Measurements from ENCODE around the gene MAN1C1. TPM values are rescaled to one million over a fixed set of nuclear protein-coding genes. Genes with fewer than 3 reads are reported as not detected.

The MAN1C1 gene
- total and polyA plus RNA-seq, 4 donors: 4.6 to 14.7 (median 13.1) TPM

DNA sequence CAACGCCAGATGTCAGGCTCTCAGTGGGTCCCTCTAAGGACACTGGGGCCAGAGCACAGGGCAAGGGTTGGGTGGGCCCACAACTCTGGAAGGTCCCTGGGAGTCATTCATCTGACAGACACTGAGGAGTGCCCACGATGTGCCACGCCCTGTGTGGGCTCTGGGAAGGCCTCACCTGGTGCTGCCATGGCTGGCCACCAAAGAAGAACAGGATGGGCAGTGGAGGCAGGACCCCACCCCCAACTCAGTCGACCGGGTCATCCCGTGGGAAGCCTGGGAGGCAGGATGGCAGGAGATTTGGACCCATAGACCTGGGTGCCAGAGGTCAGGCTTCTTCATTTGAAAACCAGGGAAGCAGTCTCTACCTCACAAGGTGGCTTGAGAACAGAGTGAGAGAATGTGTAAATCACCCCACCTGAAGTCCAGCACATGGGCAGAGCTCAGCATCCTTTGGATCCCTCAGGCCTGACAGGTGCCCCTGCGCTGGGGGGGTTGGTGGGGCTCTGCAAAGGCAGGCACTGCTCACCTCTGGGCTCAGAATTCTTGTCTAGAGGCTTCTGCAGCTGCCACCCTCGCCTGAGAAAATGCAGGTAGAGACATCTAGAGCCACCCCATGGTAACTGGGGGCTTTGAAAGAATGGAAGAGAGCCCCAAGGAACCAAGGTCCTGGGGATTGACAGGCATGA is 182.2 kb downstream of the MAN1C1 start:
- H3K36me3 ChIP-seq (ENCODE audit: control insufficient read depth in 4 of 4, insufficient read depth in 4 of 4, low read length in 4 of 4): no peaks in the 10 kb centered on the region
- no peaks in the 10 kb centered on the region for H3K27me3 ChIP-seq (ENCODE audit: control insufficient read depth in 3 of 3, insufficient read depth in 3 of 3, low read length in 2 of 3)
- TF ChIP-seq, protein P1, sequence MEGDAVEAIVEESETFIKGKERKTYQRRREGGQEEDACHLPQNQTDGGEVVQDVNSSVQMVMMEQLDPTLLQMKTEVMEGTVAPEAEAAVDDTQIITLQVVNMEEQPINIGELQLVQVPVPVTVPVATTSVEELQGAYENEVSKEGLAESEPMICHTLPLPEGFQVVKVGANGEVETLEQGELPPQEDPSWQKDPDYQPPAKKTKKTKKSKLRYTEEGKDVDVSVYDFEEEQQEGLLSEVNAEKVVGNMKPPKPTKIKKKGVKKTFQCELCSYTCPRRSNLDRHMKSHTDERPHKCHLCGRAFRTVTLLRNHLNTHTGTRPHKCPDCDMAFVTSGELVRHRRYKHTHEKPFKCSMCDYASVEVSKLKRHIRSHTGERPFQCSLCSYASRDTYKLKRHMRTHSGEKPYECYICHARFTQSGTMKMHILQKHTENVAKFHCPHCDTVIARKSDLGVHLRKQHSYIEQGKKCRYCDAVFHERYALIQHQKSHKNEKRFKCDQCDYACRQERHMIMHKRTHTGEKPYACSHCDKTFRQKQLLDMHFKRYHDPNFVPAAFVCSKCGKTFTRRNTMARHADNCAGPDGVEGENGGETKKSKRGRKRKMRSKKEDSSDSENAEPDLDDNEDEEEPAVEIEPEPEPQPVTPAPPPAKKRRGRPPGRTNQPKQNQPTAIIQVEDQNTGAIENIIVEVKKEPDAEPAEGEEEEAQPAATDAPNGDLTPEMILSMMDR (IDR thresholded peaks at IDR 0.05; ENCODE audit: control extremely low read depth, extremely low read depth): no peak
- peaks cover 0 to 19% (median 2%) of the 10 kb centered on the region in 5 donors for H3K4me1 ChIP-seq (ENCODE audit: control insufficient read depth in 5 of 5, insufficient read depth in 5 of 5, low read length in 5 of 5)
- peak overlapping the region in 1 of 2 donors; percentile 59 for H3K27ac ChIP-seq (ENCODE audit: low read depth in 1 of 2, low read length in 1 of 2)
- DNase-seq: no peak
- no peak for ATAC-seq (ENCODE audit: insufficient read depth, low FRiP score)
- WGBS, 2 donors: 75 to 90% methylated on average over 8 of the region's 8 CpGs
- no peaks in the 10 kb centered on the region for H3K9me3 ChIP-seq (ENCODE audit: control insufficient read depth in 4 of 4, insufficient read depth in 3 of 4, low read length in 3 of 4)
- H3K4me3 ChIP-seq: no peak overlapping the region
- no peak overlapping the region for H3K9ac ChIP-seq (ENCODE audit: insufficient read depth in 1 of 2, low read length in 2 of 2)

DNA sequence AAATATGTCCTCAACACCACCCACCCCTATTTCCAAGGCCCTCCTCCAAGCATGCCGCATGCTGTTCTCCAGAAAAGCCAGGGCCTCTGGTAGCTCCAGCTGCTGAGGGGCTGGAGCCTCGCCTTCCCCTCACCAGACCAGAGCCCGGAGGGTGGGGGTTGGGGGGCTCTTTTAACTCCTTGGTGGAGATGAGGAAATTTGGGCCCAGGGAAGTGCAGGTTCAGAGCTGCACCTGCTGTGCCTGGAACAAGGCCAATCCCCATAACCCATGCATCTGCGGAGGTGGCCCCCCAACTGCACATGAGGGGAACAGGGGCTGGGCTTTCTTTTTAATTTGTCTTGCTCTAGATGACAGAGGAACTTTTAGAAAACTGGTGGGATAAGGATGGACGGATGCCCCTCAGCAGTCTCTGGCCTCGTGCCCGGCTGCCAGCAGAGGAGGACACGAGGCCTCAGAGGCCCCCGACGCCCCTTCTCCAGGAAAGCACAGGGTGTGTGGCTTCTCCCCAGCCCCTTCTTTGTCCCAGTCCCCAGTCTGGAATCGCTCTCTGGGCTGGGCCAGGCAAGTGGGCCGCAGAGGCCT is 182.9 kb downstream of the MAN1C1 start:
- Histone ChIP-seq H3K4me3 (peak overlapping the region; percentile 18), H3K27me3 (ENCODE audit: control insufficient read depth in 3 of 3, insufficient read depth in 3 of 3, low read length in 2 of 3) (no peaks in the 10 kb centered on the region), H3K27ac (ENCODE audit: low read depth in 1 of 2, low read length in 1 of 2) (peak overlapping the region; percentile 38 to 90), H3K4me1 (ENCODE audit: control insufficient read depth in 5 of 5, insufficient read depth in 5 of 5, low read length in 5 of 5) (peaks cover 0 to 19% (median 2%) of the 10 kb centered on the region in 5 donors), H3K9ac (ENCODE audit: insufficient read depth in 1 of 2, low read length in 2 of 2) (peak overlapping the region in 1 of 2 donors; percentile 42), H3K36me3 (ENCODE audit: control insufficient read depth in 4 of 4, insufficient read depth in 4 of 4, low read length in 4 of 4) (no peaks in the 10 kb centered on the region), H3K9me3 (ENCODE audit: control insufficient read depth in 4 of 4, insufficient read depth in 3 of 4, low read length in 3 of 4) (no peaks in the 10 kb centered on the region)
- WGBS, 2 donors: 20 to 27% methylated on average over 12 of the region's 12 CpGs
- TF ChIP-seq, protein P1 (IDR thresholded peaks at IDR 0.05; ENCODE audit: control extremely low read depth, extremely low read depth): no peak
- DNase-seq (no peak), ATAC-seq (ENCODE audit: insufficient read depth, low FRiP score) (no peak)

DNA sequence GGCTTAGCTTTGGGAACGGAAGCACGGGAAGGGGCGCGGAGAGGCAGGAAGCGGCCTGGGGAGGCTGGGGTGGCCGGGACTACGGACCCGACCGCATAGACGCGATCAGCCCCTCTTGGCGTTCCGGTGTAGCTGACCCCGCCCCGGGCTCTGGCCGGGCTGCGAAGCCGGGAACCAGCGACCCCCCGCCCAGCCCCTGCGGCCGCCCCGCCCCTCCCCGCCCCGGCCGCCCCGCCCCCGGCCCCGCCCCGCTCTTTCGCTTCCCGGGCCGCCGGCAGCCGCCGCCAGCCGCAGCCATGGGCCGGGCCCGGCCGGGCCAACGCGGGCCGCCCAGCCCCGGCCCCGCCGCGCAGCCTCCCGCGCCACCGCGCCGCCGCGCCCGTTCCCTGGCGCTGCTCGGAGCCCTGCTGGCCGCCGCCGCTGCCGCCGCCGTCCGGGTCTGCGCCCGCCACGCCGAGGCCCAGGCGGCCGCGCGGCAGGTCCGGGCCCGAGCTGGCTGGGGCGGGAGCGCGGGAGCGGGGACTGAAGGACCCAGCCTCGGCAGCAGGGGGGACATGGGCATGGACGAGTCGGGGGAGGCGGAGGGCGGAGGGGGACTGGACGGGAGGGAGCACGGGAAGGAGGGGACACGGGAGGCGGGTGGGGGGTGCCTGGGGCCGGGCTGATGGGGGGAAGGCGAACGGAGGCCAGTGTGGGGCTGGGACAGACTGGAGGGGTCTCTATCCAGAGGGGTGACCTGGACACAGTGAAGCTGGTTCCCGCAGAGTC is 183.5 kb downstream of the MAN1C1 start, which contains the start of gene SELENON:
Gene SELENON (plus strand): TSS at position 259 of the 768 bp plus-strand sequence. CDS start 38 bp downstream, at position 297.
- peak; percentile 70 to 84 (median 81) for DNase-seq
- 1% methylated on average over 32 to 89 of the region's 91 CpGs for WGBS, 2 donors
- H3K36me3 ChIP-seq (ENCODE audit: control insufficient read depth in 4 of 4, insufficient read depth in 4 of 4, low read length in 4 of 4): peaks cover 0 to 2% (median under 1%) of the 10 kb centered on the region in 4 donors
- peaks cover 0 to 19% (median 2%) of the 10 kb centered on the region in 5 donors for H3K4me1 ChIP-seq (ENCODE audit: control insufficient read depth in 5 of 5, insufficient read depth in 5 of 5, low read length in 5 of 5)
- H3K9ac ChIP-seq (ENCODE audit: insufficient read depth in 1 of 2, low read length in 2 of 2): peak within 1 kb of the TSS; percentile 63 to 65
- peak within 1 kb of the TSS; percentile 81 to 90 for H3K27ac ChIP-seq (ENCODE audit: low read depth in 1 of 2, low read length in 1 of 2)
- H3K27me3 ChIP-seq (ENCODE audit: control insufficient read depth in 3 of 3, insufficient read depth in 3 of 3, low read length in 2 of 3): no peaks in the 10 kb centered on the region
- no peaks in the 10 kb centered on the region for H3K9me3 ChIP-seq (ENCODE audit: control insufficient read depth in 4 of 4, insufficient read depth in 3 of 4, low read length in 3 of 4)
- peak within 1 kb of the TSS; percentile 70 for H3K4me3 ChIP-seq
- peak; percentile 41 for ATAC-seq (ENCODE audit: insufficient read depth, low FRiP score)
- TF ChIP-seq, protein P1 (IDR thresholded peaks at IDR 0.05; ENCODE audit: control extremely low read depth, extremely low read depth): no peak
